Muscle layer of colon (tissue), 2 donors: ENCODE measurements around the gene APEX1.
A peak's percentile ranks its signal among the peaks of the same experiment; 100 is the strongest.

Experiments used
- H3K27ac ChIP-seq: one replicate; pipeline ENCODE4 v1.7.0; 2013; ENCODE audit warnings: low read depth, mild to moderate bottlenecking, low read length, moderate library complexity
- H3K27me3 ChIP-seq, 2 donors: one replicate each; pipeline ENCODE4 v1.7.0; 2013; ENCODE audit warnings: low read length in 2 of 2, mild to moderate bottlenecking in 2 of 2; ENCODE audit not compliant: insufficient read depth in 2 of 2, control insufficient read depth in 1 of 2
- H3K36me3 ChIP-seq: one replicate; pipeline ENCODE4 v1.7.0; 2013; ENCODE audit warnings: mild to moderate bottlenecking, low read length; ENCODE audit not compliant: insufficient read depth
- H3K4me1 ChIP-seq: one replicate; pipeline ENCODE4 v1.7.0; 2013; ENCODE audit warnings: mild to moderate bottlenecking, low read length; ENCODE audit not compliant: insufficient read depth
- H3K4me3 ChIP-seq, 2 donors: one replicate each; pipeline ENCODE4 v1.7.0; 2013; ENCODE audit warnings: low read length in 2 of 2, low read depth in 1 of 2, mild to moderate bottlenecking in 1 of 2, moderate library complexity in 1 of 2
- H3K9ac ChIP-seq: one replicate; pipeline ENCODE4 v1.7.0; 2013; ENCODE audit warnings: low read length
- H3K9me3 ChIP-seq: one replicate; pipeline ENCODE4 v1.7.0; 2013; ENCODE audit warnings: mild to moderate bottlenecking, low read length
- donor health status: abdominal sarcoma.
- donor health status: Adenocarcinoma of cecum.

Gene APEX1

DNA sequence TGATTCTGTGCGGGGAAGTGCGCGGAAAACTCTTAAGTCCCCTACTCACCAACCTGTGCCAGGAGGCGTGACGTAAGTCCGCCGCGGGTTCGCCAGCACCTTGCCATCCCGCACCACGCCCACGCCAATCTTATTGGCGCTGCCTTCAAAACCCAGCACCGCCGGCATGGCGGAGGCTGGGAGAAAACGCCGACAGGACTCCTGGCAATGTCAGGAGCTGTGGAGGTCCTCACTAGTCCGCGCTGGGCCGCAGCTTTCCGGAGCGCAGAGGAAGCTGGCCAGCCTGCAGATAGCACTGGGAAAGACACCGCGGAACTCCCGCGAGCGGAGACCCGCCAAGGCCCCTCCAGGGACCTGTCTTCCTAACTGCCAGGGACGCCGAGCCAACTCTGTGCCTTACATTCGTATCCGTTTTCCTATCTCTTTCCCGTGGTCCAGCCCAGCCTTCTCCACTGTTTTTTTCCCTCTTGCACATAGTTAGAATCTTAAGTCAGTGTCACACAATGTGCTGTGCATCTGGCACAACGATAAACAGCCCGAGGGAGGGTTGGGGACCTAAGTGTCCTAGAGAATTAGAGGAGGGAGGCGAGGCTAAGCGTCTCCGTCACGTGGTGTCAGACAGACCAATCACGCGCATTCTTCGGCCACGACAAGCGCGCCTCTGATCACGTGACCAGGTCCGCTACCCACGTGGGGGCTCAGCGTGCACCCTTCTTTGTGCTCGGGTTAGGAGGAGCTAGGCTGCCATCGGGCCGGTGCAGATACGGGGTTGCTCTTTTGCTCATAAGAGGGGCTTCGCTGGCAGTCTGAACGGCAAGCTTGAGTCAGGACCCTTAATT is at the start of gene APEX1, which contains the start of gene OSGEP:
APEX1 (plus strand) TSS at position 711 of the 839 bp plus-strand sequence. CDS start 420 bp downstream, outside the sequence.
OSGEP (minus strand) TSS at position 297 of the 839 bp plus-strand sequence; CDS start at position 168, 129 bp downstream.
- H3K4me1 ChIP-seq, result peaks cover 19% of the 10 kb centered on the region
- H3K36me3 ChIP-seq, result peaks cover 62% of the 10 kb centered on the region

DNA sequence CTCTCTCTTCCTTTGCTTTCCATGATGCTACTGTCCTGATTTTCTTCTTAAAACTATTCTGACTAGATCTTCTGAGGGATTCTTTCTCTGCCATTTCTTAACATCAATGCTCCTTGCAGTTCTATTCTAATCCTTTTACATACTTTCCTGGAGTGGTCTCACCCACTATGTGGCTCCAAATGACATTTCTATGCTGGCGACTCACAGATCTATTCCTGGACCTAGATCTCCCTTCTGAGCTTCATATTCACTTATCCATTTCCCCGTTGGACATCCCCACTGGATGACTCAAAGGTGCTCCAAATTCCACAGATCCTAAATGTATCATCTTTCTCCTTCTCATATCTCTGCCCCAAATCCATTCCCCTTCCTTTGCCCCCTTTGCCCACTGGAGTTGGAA is 45.8 kb upstream of the APEX1 start:
- no peak overlapping the region for H3K27ac ChIP-seq
- no peaks in the 10 kb centered on the region for H3K27me3 ChIP-seq
- peaks cover 37% of the 10 kb centered on the region for H3K36me3 ChIP-seq
- H3K4me1 ChIP-seq, result peaks cover 13% of the 10 kb centered on the region
- H3K9ac ChIP-seq, result no peak overlapping the region
- H3K4me3 ChIP-seq, result no peak overlapping the region
- H3K9me3 ChIP-seq, result no peaks in the 10 kb centered on the region

More for the DNA sequence above, at the start of gene APEX1, which contains the start of gene OSGEP:
- Histone ChIP-seq H3K9me3 (no peaks in the 10 kb centered on the region), H3K27ac (peak within 1 kb of the TSS; percentile 99), H3K4me3 (peak within 1 kb of the TSS; percentile 73 to 93), H3K9ac (peak within 1 kb of the TSS; percentile 93), H3K27me3 (no peaks in the 10 kb centered on the region)

DNA sequence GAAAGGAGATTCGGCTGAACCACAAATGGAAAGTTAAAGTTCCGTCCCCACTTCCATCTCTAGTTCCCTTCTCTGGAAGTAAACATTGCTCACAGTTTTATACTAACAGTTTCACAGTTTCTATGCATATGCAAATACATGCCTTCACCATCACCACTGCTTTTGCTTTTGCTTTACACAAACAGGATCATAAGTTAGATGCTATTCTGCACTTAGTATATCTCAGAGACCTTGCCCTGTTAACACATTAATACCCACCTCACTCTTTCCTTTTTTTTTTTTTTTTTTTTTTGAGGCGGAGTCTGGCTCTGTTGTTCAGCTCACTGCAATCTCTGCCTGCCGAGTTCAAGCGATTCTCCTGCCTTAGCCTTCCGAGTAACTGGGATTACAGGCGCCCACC is 42.6 kb upstream of the APEX1 start:
- Histone ChIP-seq H3K27me3 (no peaks in the 10 kb centered on the region), H3K4me3 (peak overlapping the region; percentile 69 to 80), H3K27ac (peak overlapping the region; percentile 90), H3K4me1 (peaks cover 13% of the 10 kb centered on the region), H3K9ac (peak overlapping the region; percentile 65), H3K9me3 (no peaks in the 10 kb centered on the region), H3K36me3 (peaks cover 11% of the 10 kb centered on the region)

GRCh38 chr14:20412876-20413743 is 41.9 kb upstream of the APEX1 start, which contains the start of gene TEP1:
TSS of gene TEP1 (minus strand) at chr14:20413501. CDS start at chr14:20408439, 5,062 bp downstream.
- Histone ChIP-seq H3K9ac (peak within 1 kb of the TSS; percentile 65), H3K36me3 (peaks cover 4% of the 10 kb centered on the region), H3K27ac (peak within 1 kb of the TSS; percentile 90), H3K27me3 (no peaks in the 10 kb centered on the region), H3K9me3 (no peaks in the 10 kb centered on the region), H3K4me3 (peak within 1 kb of the TSS; percentile 69 to 80), H3K4me1 (peaks cover 13% of the 10 kb centered on the region)

DNA sequence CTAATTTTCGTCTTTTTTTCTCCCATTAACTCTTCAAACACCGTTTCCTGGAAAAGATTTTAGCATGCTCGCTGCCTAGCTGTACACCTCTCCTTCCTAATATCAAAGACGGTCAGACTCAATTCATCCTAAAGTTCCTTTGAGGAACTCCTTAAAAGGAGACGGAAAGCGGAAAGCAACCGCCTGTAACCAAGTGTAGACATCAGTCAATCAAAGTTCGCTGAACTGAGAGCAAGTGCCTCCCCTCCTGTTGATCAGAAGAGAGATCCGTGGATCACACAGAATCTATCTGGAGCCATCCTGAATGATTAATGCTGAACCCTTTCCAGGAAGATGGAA is 41.3 kb upstream of the APEX1 start:
- Histone ChIP-seq H3K9me3 (no peaks in the 10 kb centered on the region), H3K4me1 (peaks cover 13% of the 10 kb centered on the region), H3K4me3 (peak overlapping the region; percentile 69 to 80), H3K9ac (peak overlapping the region; percentile 65), H3K36me3 (no peaks in the 10 kb centered on the region), H3K27me3 (no peaks in the 10 kb centered on the region), H3K27ac (peak overlapping the region; percentile 90)

- H3K4me3 ChIP-seq, result no peak overlapping the region
- H3K27me3 ChIP-seq, result no peaks in the 10 kb centered on the region
- no peaks in the 10 kb centered on the region for H3K36me3 ChIP-seq
- peaks cover 13% of the 10 kb centered on the region for H3K4me1 ChIP-seq
- no peak overlapping the region for H3K27ac ChIP-seq
- H3K9ac ChIP-seq, result no peak overlapping the region
- no peaks in the 10 kb centered on the region for H3K9me3 ChIP-seq
These were observed 39.2 kb upstream of the APEX1 start for GRCh38 chr14:20415782-20416206.

- Histone ChIP-seq H3K4me3 (no peak overlapping the region), H3K9ac (no peak overlapping the region), H3K27me3 (no peaks in the 10 kb centered on the region), H3K36me3 (no peaks in the 10 kb centered on the region), H3K4me1 (peaks cover 11% of the 10 kb centered on the region), H3K9me3 (no peaks in the 10 kb centered on the region), H3K27ac (no peak overlapping the region)
These were observed 38.8 kb upstream of the APEX1 start for GRCh38 chr14:20416223-20416622.

GRCh38 chr14:20417250-20418186 is 37.5 kb upstream of the APEX1 start:
- Histone ChIP-seq H3K4me1 (no peaks in the 10 kb centered on the region), H3K9me3 (no peaks in the 10 kb centered on the region), H3K36me3 (no peaks in the 10 kb centered on the region), H3K4me3 (no peak overlapping the region), H3K9ac (no peak overlapping the region), H3K27ac (no peak overlapping the region), H3K27me3 (no peaks in the 10 kb centered on the region)

GRCh38 chr14:20418501-20418909 is 36.5 kb upstream of the APEX1 start:
- no peaks in the 10 kb centered on the region for H3K36me3 ChIP-seq
- no peak overlapping the region for H3K4me3 ChIP-seq
- H3K27ac ChIP-seq, result no peak overlapping the region
- H3K4me1 ChIP-seq, result no peaks in the 10 kb centered on the region
- no peak overlapping the region for H3K9ac ChIP-seq
- no peaks in the 10 kb centered on the region for H3K27me3 ChIP-seq
- no peaks in the 10 kb centered on the region for H3K9me3 ChIP-seq

DNA sequence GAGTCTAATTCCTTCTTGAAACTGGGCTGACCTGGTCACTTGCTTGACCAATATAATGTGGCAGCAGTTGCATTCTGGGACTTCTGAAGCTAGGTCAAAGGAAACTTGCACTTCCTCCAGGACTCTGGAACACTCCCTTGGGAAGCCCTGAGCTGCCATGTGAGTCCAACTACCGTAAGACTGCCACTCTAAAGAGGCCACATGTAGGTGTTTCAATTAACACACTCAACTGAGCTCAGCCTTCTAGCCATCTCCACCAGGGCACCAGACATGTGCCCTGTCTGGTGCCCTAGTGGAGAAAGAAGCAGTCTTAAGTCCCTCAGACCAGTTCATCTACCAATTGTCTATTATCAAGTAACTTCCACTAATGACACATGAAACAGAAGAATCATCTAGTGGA is 35.6 kb upstream of the APEX1 start:
- no peaks in the 10 kb centered on the region for H3K36me3 ChIP-seq
- H3K9ac ChIP-seq, result no peak overlapping the region
- no peaks in the 10 kb centered on the region for H3K27me3 ChIP-seq
- no peak overlapping the region for H3K27ac ChIP-seq
- H3K4me3 ChIP-seq, result no peak overlapping the region
- H3K4me1 ChIP-seq, result no peaks in the 10 kb centered on the region
- no peaks in the 10 kb centered on the region for H3K9me3 ChIP-seq
